ENCODE measurements around the gene NOS1AP. TPM values are rescaled to one million over a fixed set of nuclear protein-coding genes. Genes with fewer than 3 reads are reported as not detected.
"Not testable (repeated sequence)": the region's sequence is repeated elsewhere in the genome, so short reads cannot be mapped to it uniquely, and the experiment has no call there.

NOS1AP gene
- total RNA-seq, 2 experiments from 2014 or later = not detected

GRCh38 chr1:162081316-162081715, 11.8 kb downstream of the NOS1AP start:
- H3K4me2 ChIP-seq (ENCODE audit: low read length) = no peak overlapping the region

DNA sequence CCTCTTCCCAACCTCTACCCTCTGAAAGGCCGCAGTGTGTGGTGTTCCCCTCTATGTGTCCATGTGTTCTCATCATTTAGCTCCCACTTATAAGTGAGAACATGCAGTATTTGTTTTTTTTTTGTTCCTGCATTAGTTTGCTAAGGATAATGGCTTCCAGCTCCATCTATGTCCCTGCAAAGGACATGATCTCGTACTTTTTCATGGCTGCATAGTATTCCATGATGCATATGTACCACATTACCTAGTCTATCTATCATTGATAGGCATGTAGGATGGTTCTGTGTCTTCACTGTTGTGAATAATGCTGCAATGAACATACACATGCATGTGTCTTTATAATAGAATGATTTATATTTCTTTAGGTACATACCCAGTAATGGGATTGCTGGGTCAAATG, 12.6 kb downstream of the NOS1AP start:
- H3K4me1 ChIP-seq (ENCODE audit: insufficient read depth, low read length, poor library complexity, severe bottlenecking); H3K4me3 ChIP-seq (ENCODE audit: low read depth, low read length, poor library complexity, severe bottlenecking); DNase-seq (ENCODE audit: low spot score); H3K9me3 ChIP-seq (ENCODE audit: low read length); H3K36me3 ChIP-seq (ENCODE audit: insufficient read depth, low read length); H3K4me2 ChIP-seq (ENCODE audit: low read length); H3K27ac ChIP-seq (ENCODE audit: low read depth, low read length, poor library complexity, severe bottlenecking); H3K9me2 ChIP-seq (ENCODE audit: insufficient read depth, low read length); CTCF ChIA-PET (ENCODE audit: unreplicated experiment); H2AFZ ChIP-seq (ENCODE audit: low read length); H4K20me1 ChIP-seq (ENCODE audit: insufficient read depth, low read length); BruUV-seq (replicated peaks); intact Hi-C loops (cut with micrococcal nuclease; ENCODE audit: unreplicated experiment); POLR2A ChIA-PET; H3K79me2 ChIP-seq (ENCODE audit: insufficient read depth, low read depth, low read length): not testable (repeated sequence)

More at GRCh38 chr1:162081316-162081715, 11.8 kb downstream of the NOS1AP start:
- Histone ChIP-seq H4K20me1 (ENCODE audit: insufficient read depth, low read length) (no peaks in the 10 kb centered on the region), H3K4me1 (ENCODE audit: insufficient read depth, low read length, poor library complexity, severe bottlenecking) (no peaks in the 10 kb centered on the region), H3K4me3 (ENCODE audit: low read depth, low read length, poor library complexity, severe bottlenecking) (no peak overlapping the region), H3K27ac (ENCODE audit: low read depth, low read length, poor library complexity, severe bottlenecking) (no peak overlapping the region), H3K36me3 (ENCODE audit: insufficient read depth, low read length) (no peaks in the 10 kb centered on the region), H3K79me2 (ENCODE audit: insufficient read depth, low read depth, low read length) (no peaks in the 10 kb centered on the region), H3K9me2 (ENCODE audit: insufficient read depth, low read length) (no peaks in the 10 kb centered on the region), H2AFZ (ENCODE audit: low read length) (no peak overlapping the region), H3K9me3 (ENCODE audit: low read length) (no peaks in the 10 kb centered on the region)
- CTCF ChIA-PET (ENCODE audit: unreplicated experiment) = no interaction called here
- intact Hi-C loops (cut with micrococcal nuclease; ENCODE audit: unreplicated experiment) = no loop called here
- TF ChIP-seq CTCF (conservative IDR thresholded peaks at IDR 0.05; ENCODE audit: low read length) (no peak), EZH2phosphoT487 (IDR thresholded peaks at IDR 0.05; ENCODE audit: borderline replicate concordance, low read depth, low read length) (no peak)
- no peak for DNase-seq (ENCODE audit: low spot score)
- no TSS peak for BruUV-seq (replicated peaks)
- POLR2A ChIA-PET = no interaction called here

GRCh38 chr1:162083273-162083672, 13.8 kb downstream of the NOS1AP start:
- H3K4me3 ChIP-seq (ENCODE audit: low read depth, low read length, poor library complexity, severe bottlenecking) = no peak overlapping the region
- no peak for DNase-seq (ENCODE audit: low spot score)
- H3K79me2 ChIP-seq (ENCODE audit: insufficient read depth, low read depth, low read length) = no peaks in the 10 kb centered on the region
- no peaks in the 10 kb centered on the region for H3K36me3 ChIP-seq (ENCODE audit: insufficient read depth, low read length)
- ChIA-PET CTCF (ENCODE audit: unreplicated experiment) (no interaction called here), POLR2A (no interaction called here)
- H4K20me1 ChIP-seq (ENCODE audit: insufficient read depth, low read length) = no peaks in the 10 kb centered on the region
- intact Hi-C loops (cut with micrococcal nuclease; ENCODE audit: unreplicated experiment) = no loop called here
- no peak overlapping the region for H2AFZ ChIP-seq (ENCODE audit: low read length)
- H3K9me3 ChIP-seq (ENCODE audit: low read length) = no peaks in the 10 kb centered on the region
- BruUV-seq (replicated peaks) = no TSS peak
- H3K27ac ChIP-seq (ENCODE audit: low read depth, low read length, poor library complexity, severe bottlenecking) = no peak overlapping the region
- H3K4me1 ChIP-seq (ENCODE audit: insufficient read depth, low read length, poor library complexity, severe bottlenecking) = no peaks in the 10 kb centered on the region
- H3K9me2 ChIP-seq (ENCODE audit: insufficient read depth, low read length) = no peaks in the 10 kb centered on the region
- H3K4me2 ChIP-seq (ENCODE audit: low read length) = no peak overlapping the region
- TF ChIP-seq CTCF (conservative IDR thresholded peaks at IDR 0.05; ENCODE audit: low read length) (no peak), EZH2phosphoT487 (IDR thresholded peaks at IDR 0.05; ENCODE audit: borderline replicate concordance, low read depth, low read length) (no peak)

Data from OCI-LY7 (cell line).